Liver (tissue), 3 donors: Measurements from ENCODE around the gene MYO7A.

ENCODE experiments used
- CTCF ChIP-seq: fragments of 150-350 bp; IDR thresholded peaks from 2 replicates; pipeline ENCODE4 v1.5.1; 2017; ENCODE audit warnings: improper control_type of control experiment, low read depth, low read length; ENCODE audit not compliant: missing input control
- EGR1 ChIP-seq, 2 donors: IDR thresholded peaks; 2 replicates each; pipeline ENCODE4 v1.6.1; 2016 to 2018; ENCODE audit warnings: antibody characterized with exemption in 2 of 2, low read depth in 2 of 2
- GABPA ChIP-seq, 2 donors: IDR thresholded peaks in 1 of 2; conservative IDR thresholded peaks in 1 of 2; 2 replicates each; pipeline ENCODE4 v1.6.1; 2016; ENCODE audit warnings: antibody characterized with exemption in 2 of 2, mild to moderate bottlenecking in 1 of 2, moderate library complexity in 1 of 2
- HNF4A ChIP-seq, 2 donors: conservative IDR thresholded peaks; 2 replicates each; pipeline ENCODE4 v1.6.1; 2016; ENCODE audit warnings: antibody characterized with exemption in 2 of 2, mild to moderate bottlenecking in 2 of 2
- JUND ChIP-seq, 2 donors: IDR thresholded peaks; 2 replicates each; pipeline ENCODE4 v1.6.1; 2016; ENCODE audit warnings: antibody characterized with exemption in 2 of 2
- RAD21 ChIP-seq, 2 donors: IDR thresholded peaks; 2 replicates each; pipeline ENCODE4 v1.6.1; 2016; ENCODE audit warnings: antibody characterized with exemption in 2 of 2, mild to moderate bottlenecking in 2 of 2
- TAF1 ChIP-seq: conservative IDR thresholded peaks from 2 replicates; pipeline ENCODE4 v1.6.1; 2016; ENCODE audit warnings: antibody characterized with exemption, mild to moderate bottlenecking
- YY1 ChIP-seq: IDR thresholded peaks from 2 replicates; pipeline ENCODE4 v1.6.1; 2016; ENCODE audit warnings: antibody characterized with exemption, mild to moderate bottlenecking
- TF ChIP-seq, protein P1 (sequence below): IDR thresholded peaks from 2 replicates; pipeline ENCODE4 v1.6.1; 2016; ENCODE audit warnings: antibody characterized with exemption
- TF ChIP-seq, protein P2 (sequence below): IDR thresholded peaks from 2 replicates; pipeline ENCODE4 v1.6.1; 2016; ENCODE audit warnings: antibody characterized with exemption
- TF ChIP-seq, protein P3 (sequence below): IDR thresholded peaks from 2 replicates; pipeline ENCODE4 v1.6.1; 2016; ENCODE audit warnings: antibody characterized with exemption, mild to moderate bottlenecking
- TF ChIP-seq, protein P4 (sequence below): IDR thresholded peaks from 2 replicates; pipeline ENCODE4 v1.6.1; 2016; ENCODE audit warnings: antibody characterized with exemption
- donor health status: healthy.
- donor health status: healthy.

GRCh38 chr11:77214557-77214956, 86.5 kb downstream of the MYO7A start:
- TF ChIP-seq CTCF (no peak), RAD21 (IDR thresholded peaks at IDR 0.05) (no peak), YY1 (no peak), JUND (IDR thresholded peaks at IDR 0.05) (no peak), TAF1 (no peak), HNF4A (conservative IDR thresholded peaks at IDR 0.05) (no peak), EGR1 (IDR thresholded peaks at IDR 0.05; ENCODE audit: low read depth in 2 of 2) (no peak), GABPA (IDR thresholded peaks at IDR 0.05 in 1 of 2, conservative IDR thresholded peaks at IDR 0.05 in 1 of 2) (no peak)
- TF ChIP-seq, protein P1, sequence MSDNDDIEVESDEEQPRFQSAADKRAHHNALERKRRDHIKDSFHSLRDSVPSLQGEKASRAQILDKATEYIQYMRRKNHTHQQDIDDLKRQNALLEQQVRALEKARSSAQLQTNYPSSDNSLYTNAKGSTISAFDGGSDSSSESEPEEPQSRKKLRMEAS, result no peak
- TF ChIP-seq, protein P2, sequence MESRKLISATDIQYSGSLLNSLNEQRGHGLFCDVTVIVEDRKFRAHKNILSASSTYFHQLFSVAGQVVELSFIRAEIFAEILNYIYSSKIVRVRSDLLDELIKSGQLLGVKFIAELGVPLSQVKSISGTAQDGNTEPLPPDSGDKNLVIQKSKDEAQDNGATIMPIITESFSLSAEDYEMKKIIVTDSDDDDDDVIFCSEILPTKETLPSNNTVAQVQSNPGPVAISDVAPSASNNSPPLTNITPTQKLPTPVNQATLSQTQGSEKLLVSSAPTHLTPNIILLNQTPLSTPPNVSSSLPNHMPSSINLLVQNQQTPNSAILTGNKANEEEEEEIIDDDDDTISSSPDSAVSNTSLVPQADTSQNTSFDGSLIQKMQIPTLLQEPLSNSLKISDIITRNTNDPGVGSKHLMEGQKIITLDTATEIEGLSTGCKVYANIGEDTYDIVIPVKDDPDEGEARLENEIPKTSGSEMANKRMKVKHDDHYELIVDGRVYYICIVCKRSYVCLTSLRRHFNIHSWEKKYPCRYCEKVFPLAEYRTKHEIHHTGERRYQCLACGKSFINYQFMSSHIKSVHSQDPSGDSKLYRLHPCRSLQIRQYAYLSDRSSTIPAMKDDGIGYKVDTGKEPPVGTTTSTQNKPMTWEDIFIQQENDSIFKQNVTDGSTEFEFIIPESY, result no peak
- TF ChIP-seq, protein P3, sequence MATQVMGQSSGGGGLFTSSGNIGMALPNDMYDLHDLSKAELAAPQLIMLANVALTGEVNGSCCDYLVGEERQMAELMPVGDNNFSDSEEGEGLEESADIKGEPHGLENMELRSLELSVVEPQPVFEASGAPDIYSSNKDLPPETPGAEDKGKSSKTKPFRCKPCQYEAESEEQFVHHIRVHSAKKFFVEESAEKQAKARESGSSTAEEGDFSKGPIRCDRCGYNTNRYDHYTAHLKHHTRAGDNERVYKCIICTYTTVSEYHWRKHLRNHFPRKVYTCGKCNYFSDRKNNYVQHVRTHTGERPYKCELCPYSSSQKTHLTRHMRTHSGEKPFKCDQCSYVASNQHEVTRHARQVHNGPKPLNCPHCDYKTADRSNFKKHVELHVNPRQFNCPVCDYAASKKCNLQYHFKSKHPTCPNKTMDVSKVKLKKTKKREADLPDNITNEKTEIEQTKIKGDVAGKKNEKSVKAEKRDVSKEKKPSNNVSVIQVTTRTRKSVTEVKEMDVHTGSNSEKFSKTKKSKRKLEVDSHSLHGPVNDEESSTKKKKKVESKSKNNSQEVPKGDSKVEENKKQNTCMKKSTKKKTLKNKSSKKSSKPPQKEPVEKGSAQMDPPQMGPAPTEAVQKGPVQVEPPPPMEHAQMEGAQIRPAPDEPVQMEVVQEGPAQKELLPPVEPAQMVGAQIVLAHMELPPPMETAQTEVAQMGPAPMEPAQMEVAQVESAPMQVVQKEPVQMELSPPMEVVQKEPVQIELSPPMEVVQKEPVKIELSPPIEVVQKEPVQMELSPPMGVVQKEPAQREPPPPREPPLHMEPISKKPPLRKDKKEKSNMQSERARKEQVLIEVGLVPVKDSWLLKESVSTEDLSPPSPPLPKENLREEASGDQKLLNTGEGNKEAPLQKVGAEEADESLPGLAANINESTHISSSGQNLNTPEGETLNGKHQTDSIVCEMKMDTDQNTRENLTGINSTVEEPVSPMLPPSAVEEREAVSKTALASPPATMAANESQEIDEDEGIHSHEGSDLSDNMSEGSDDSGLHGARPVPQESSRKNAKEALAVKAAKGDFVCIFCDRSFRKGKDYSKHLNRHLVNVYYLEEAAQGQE, result no peak
- TF ChIP-seq, protein P4, sequence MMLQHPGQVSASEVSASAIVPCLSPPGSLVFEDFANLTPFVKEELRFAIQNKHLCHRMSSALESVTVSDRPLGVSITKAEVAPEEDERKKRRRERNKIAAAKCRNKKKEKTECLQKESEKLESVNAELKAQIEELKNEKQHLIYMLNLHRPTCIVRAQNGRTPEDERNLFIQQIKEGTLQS, result no peak
